HepG2 (cell line): ENCODE results near the gene TPX2. TPM values are rescaled to one million over a fixed set of nuclear protein-coding genes. Genes with fewer than 3 reads are reported as not detected.
A peak's percentile ranks its signal among the peaks of the same experiment; 100 is the strongest.

Experiments
- CBFB ChIP-seq: sonication (generic); formaldehyde crosslinking; IDR thresholded peaks from 2 replicates; pipeline ENCODE4 v1.4.0; 2020; ENCODE audit warnings: missing genetic modification reagents
- FOXP1 ChIP-seq, 2 experiments: fragments of 450-650 bp in 1 of 2; IDR thresholded peaks; 2 replicates each; pipeline ENCODE4 v1.6.1; 2017 to 2018; ENCODE audit warnings: antibody characterized with exemption in 1 of 2
- HNRNPUL1 ChIP-seq: fragments of 200-400 bp; formaldehyde crosslinking; IDR thresholded peaks from 2 replicates; pipeline ENCODE4 v1.6.1; 2017; ENCODE audit warnings: low read depth, mild to moderate bottlenecking, low read length, moderate library complexity
- HOXA3 ChIP-seq: sonication (generic); formaldehyde crosslinking; IDR thresholded peaks from 2 replicates; pipeline ENCODE4 v1.5.0; 2020; ENCODE audit warnings: missing genetic modification reagents
- ISX ChIP-seq: sonication (generic); formaldehyde crosslinking; conservative IDR thresholded peaks from 2 replicates; pipeline ENCODE4 v1.5.0; 2020; ENCODE audit warnings: missing genetic modification reagents
- KMT2B ChIP-seq: IDR thresholded peaks from 2 replicates; pipeline ENCODE4 v1.6.1; 2016; ENCODE audit warnings: missing genetic modification reagents, missing compliant biosample characterization
- MED13 ChIP-seq: sonication (generic); formaldehyde crosslinking; IDR thresholded peaks from 2 replicates; pipeline ENCODE4 v1.5.0; 2020; ENCODE audit warnings: missing genetic modification reagents
- PAWR ChIP-seq: sonication (generic); formaldehyde crosslinking; IDR thresholded peaks from 2 replicates; pipeline ENCODE4 v1.4.0; 2020; ENCODE audit warnings: missing genetic modification reagents, mild to moderate bottlenecking, borderline replicate concordance
- RBM22 ChIP-seq: fragments of 200-400 bp; formaldehyde crosslinking; optimal IDR thresholded peaks from 2 replicates; pipeline ENCODE3; 2017; ENCODE audit warnings: mild to moderate bottlenecking, low read length, moderate library complexity
- RXRB ChIP-seq: IDR thresholded peaks from 2 replicates; pipeline ENCODE4 v1.6.1; 2016; ENCODE audit warnings: borderline replicate concordance, missing genetic modification reagents, missing compliant biosample characterization
- SKI ChIP-seq: fragments of 450-650 bp; IDR thresholded peaks from one replicate; pipeline ENCODE4 v1.6.1; 2018; ENCODE audit warnings: mild to moderate bottlenecking; ENCODE audit not compliant: partially characterized antibody
- SP5 ChIP-seq: IDR thresholded peaks from 2 replicates; pipeline ENCODE4 v1.6.1; 2016; ENCODE audit warnings: low read depth, borderline replicate concordance
- TBX2 ChIP-seq: sonication (generic); formaldehyde crosslinking; IDR thresholded peaks from 2 replicates; pipeline ENCODE4 v1.5.0; 2020; ENCODE audit warnings: missing genetic modification reagents, mild to moderate bottlenecking, borderline replicate concordance
- TBX3 ChIP-seq: fragments of 450-650 bp; IDR thresholded peaks from 2 replicates; pipeline ENCODE4 v1.6.1; 2017; ENCODE audit warnings: antibody characterized with exemption, mild to moderate bottlenecking, inconsistent platforms, borderline replicate concordance
- THYN1 ChIP-seq: sonication (generic); formaldehyde crosslinking; IDR thresholded peaks from 2 replicates; pipeline ENCODE4 v1.8.1; 2023; ENCODE audit warnings: low read depth, mild to moderate bottlenecking, moderate library complexity, missing genetic modification reagents, borderline replicate concordance
- TRAFD1 ChIP-seq: sonication (generic); formaldehyde crosslinking; IDR thresholded peaks from 2 replicates; pipeline ENCODE4 v1.5.1; 2020; ENCODE audit warnings: missing genetic modification reagents, mild to moderate bottlenecking, borderline replicate concordance
- ZNF530 ChIP-seq: sonication (generic); formaldehyde crosslinking; IDR thresholded peaks from 2 replicates; pipeline ENCODE4 v1.5.0; 2020; ENCODE audit warnings: low read depth, mild to moderate bottlenecking, missing genetic modification reagents
- ZNF737 ChIP-seq: sonication (generic); formaldehyde crosslinking; IDR thresholded peaks from 2 replicates; pipeline ENCODE4 v1.5.0; 2020; ENCODE audit warnings: missing genetic modification reagents, mild to moderate bottlenecking, borderline replicate concordance
- ZNF792 ChIP-seq: IDR thresholded peaks from 2 replicates; pipeline ENCODE4 v1.6.1; 2016
- ZSCAN21 ChIP-seq: sonication (generic); formaldehyde crosslinking; IDR thresholded peaks from 2 replicates; pipeline ENCODE4 v1.8.0; 2022; ENCODE audit warnings: mild to moderate bottlenecking, missing genetic modification reagents, moderate library complexity, borderline replicate concordance
- polyA plus RNA-seq, 8 experiments: library from polyadenylated mRNA; depleted of rRNA in 3 of 8; stranded (reverse) in 7 of 8; unstranded in 1 of 8; fragments of >200 nt; fragmentation: Illumina TruSeq in 4 of 8; extraction: Trizol in 4 of 8; gene quantifications; 2 replicates each; pipeline versions ENCODE4 v1.2.1 to v1.2.3, GENCODE V29; 2011 to 2016; ENCODE audit warnings: low read depth in 4 of 8, missing spikeins in 1 of 8, mixed read lengths in 1 of 8; ENCODE audit not compliant: insufficient read depth in 1 of 8
- total RNA-seq, 5 experiments: library from RNA; depleted of rRNA; stranded (reverse); fragments of >200 nt; fragmentation: Illumina TruSeq; extraction: Trizol; gene quantifications; 2 replicates each; pipeline ENCODE4 v1.2.3, GENCODE V29; 2016; ENCODE audit warnings: low read depth in 1 of 5
- TF ChIP-seq, protein P1 (sequence below): sonication (generic); formaldehyde crosslinking; IDR thresholded peaks from 2 replicates; pipeline ENCODE4 v1.5.1; 2020; ENCODE audit warnings: mild to moderate bottlenecking, missing genetic modification reagents
- TF ChIP-seq, protein P2 (sequence below): sonication (generic); formaldehyde crosslinking; IDR thresholded peaks from 2 replicates; pipeline ENCODE4 v1.8.0; 2022; ENCODE audit warnings: mild to moderate bottlenecking, missing genetic modification reagents, moderate library complexity

Gene TPX2
- total and polyA plus RNA-seq, 2 of the 13 experiments (the other 11 are each of a cell fraction or from before 2014, with no cell fraction given), result 34.3 to 124 TPM

DNA sequence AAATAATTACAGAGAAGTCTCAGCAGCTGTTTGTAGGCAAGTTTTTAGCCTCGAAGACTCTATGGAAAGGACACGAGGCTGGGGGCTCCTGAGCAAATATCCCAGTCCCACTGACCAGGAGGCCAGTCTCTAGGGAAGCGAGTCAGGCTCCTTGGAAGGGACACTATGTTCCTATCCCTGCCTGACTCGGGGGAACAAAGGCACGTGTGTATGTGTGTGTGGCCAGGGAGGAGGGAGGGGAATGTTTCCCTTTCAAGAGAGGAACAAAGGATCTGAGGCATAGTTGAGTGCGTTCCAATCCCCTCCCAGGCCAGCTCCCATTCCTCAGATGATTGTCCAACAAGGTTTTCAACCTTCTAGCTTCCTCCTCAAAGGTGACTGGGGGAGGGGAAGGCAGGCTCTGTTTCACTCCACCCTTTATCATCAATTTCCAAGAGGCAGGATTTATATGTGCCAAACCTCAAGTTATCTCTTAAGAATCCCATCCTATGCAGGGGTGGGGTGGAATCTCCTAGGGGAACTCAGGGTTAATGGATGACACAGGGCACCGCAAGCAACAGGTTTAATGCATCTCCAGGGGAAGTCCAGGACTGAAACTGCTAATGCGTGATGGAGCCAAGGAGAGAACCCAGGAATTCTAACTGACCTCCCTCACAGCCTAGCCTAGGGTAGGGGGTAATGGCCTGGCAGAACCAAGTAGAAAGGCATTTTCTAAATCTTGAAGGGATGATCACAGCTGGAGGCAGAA is 26.4 kb upstream of the TPX2 start (continued):
- TF ChIP-seq TBX2 (CRISPR knock-in tag) (peak; percentile 91), RBM22 (peak; percentile 93), SKI (peak; percentile 33), CBFB (CRISPR knock-in tag) (peak; percentile 68; the same call in 1 of the 2 replicates), ZNF737 (CRISPR knock-in tag) (no peak), ZSCAN21 (CRISPR knock-in tag) (peak; percentile 43; the same call in 1 of the 2 replicates), ISX (CRISPR knock-in tag) (no peak), FOXP1 (IDR thresholded peaks at IDR 0.05) (no peak), FOXP1 (CRISPR knock-in tag; IDR thresholded peaks at IDR 0.05) (peak; percentile 66), THYN1 (no peak), HNRNPUL1 (no peak), TRAFD1 (CRISPR knock-in tag) (no peak), RXRB (peak; percentile 81), HOXA3 (no peak), TBX3 (no peak), KMT2B (CRISPR knock-in tag) (no peak), ZNF792 (no peak; the same call in none of the 2 replicates), PAWR (CRISPR knock-in tag) (0 out of 2 replicates have a peak, but pooled peaks have one; percentile 71), MED13 (CRISPR knock-in tag) (peak; percentile 92; the same call in 1 of the 2 replicates), SP5 (CRISPR knock-in tag) (peak; percentile 97), ZNF530 (no peak)
- TF ChIP-seq, protein P1, sequence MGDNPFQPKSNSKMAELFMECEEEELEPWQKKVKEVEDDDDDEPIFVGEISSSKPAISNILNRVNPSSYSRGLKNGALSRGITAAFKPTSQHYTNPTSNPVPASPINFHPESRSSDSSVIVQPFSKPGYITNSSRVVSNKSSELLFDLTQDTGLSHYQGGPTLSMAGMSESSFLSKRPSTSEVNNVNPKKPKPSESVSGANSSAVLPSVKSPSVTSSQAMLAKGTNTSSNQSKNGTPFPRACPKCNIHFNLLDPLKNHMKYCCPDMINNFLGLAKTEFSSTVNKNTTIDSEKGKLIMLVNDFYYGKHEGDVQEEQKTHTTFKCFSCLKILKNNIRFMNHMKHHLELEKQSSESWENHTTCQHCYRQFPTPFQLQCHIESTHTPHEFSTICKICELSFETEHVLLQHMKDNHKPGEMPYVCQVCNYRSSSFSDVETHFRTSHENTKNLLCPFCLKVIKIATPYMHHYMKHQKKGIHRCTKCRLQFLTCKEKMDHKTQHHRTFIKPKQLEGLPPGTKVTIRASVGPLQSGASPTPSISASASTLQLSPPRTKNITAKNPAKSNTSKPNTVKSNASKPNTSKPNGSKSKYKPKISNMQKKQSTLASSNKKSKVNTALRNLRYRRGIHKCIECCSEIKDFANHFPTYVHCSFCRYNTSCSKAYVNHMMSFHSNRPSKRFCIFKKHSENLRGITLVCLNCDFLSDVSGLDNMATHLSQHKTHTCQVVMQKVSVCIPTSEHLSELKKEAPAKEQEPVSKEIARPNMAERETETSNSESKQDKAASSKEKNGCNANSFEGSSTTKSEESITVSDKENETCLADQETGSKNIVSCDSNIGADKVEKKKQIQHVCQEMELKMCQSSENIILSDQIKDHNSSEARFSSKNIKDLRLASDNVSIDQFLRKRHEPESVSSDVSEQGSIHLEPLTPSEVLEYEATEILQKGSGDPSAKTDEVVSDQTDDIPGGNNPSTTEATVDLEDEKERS, result peak; percentile 52; the same call in 1 of the 2 replicates
- TF ChIP-seq, protein P2, sequence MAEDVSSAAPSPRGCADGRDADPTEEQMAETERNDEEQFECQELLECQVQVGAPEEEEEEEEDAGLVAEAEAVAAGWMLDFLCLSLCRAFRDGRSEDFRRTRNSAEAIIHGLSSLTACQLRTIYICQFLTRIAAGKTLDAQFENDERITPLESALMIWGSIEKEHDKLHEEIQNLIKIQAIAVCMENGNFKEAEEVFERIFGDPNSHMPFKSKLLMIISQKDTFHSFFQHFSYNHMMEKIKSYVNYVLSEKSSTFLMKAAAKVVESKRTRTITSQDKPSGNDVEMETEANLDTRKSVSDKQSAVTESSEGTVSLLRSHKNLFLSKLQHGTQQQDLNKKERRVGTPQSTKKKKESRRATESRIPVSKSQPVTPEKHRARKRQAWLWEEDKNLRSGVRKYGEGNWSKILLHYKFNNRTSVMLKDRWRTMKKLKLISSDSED (CRISPR knock-in tag), result no peak
